NT2/D1 (cell line): Measurements from ENCODE around the gene RINL.

Experiments
- SUZ12 ChIP-seq: IDR thresholded peaks from 2 replicates; pipeline ENCODE4 v1.6.1; 2011; ENCODE audit not compliant: insufficient read length, insufficient read depth; ENCODE audit errors: extremely low read depth
- YY1 ChIP-seq: IDR thresholded peaks from 2 replicates; pipeline ENCODE4 v1.6.1; 2011; ENCODE audit not compliant: insufficient read length, insufficient read depth

DNA sequence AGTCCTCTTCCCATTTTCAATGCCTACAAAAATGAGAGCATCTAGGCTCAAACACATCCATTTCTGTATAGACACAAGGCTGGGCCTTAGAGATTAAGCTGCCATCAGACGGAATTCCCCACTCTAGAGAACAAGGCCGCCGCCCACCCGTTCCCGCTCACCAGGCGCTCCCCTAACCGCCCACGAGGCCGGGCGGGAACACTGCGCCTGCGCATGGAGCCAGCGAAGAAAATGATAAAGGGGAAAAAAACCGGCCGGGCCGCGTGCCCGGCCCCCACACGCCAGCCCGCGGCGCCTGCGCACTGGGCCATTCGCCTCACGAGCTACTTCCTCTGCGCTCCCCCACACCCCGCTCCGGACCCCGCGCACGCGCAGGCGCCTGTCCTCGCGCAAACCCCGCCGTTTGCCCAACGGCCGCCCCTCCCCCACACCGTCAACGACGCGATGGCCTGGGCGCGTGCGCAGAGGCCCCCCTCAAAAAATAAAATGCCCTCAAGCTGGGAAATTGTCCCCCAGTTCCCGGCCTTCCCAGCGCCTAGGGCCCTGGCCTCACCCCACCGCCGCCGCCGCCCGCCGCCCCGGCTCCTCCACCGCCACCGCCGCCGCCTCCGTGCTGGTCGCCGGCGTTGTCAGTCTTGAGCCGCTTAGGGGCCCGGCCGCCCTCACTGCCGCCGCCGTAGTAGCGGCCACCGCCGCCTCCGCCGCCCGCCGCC lies 28.8 kb downstream of the RINL start:
- no peak for TF ChIP-seq YY1
- TF ChIP-seq SUZ12 = no peak
